Ishikawa (cell line): ENCODE measurements around the gene SLC1A2.

Experiments used
- EP300 ChIP-seq: IDR thresholded peaks from 2 replicates; pipeline ENCODE4 v1.6.1; 2012; ENCODE audit warnings: borderline replicate concordance
- FOXM1 ChIP-seq: IDR thresholded peaks from 2 replicates; pipeline ENCODE4 v1.6.1; 2012; ENCODE audit warnings: low read depth, borderline replicate concordance
- NFIC ChIP-seq: IDR thresholded peaks from 2 replicates; pipeline ENCODE4 v1.6.1; 2012
- RAD21 ChIP-seq: IDR thresholded peaks from 2 replicates; pipeline ENCODE4 v1.6.1; 2012; ENCODE audit warnings: low read depth
- TAF1 ChIP-seq: IDR thresholded peaks from 2 replicates; pipeline ENCODE4 v1.6.1; 2012; ENCODE audit warnings: low read depth, mild to moderate bottlenecking
- TCF12 ChIP-seq: IDR thresholded peaks from 2 replicates; pipeline ENCODE4 v1.6.1; 2012; ENCODE audit warnings: low read depth
- YY1 ChIP-seq: IDR thresholded peaks from 2 replicates; pipeline ENCODE4 v1.6.1; 2012; ENCODE audit warnings: low read depth
- ZBTB7A ChIP-seq: IDR thresholded peaks from 2 replicates; pipeline ENCODE4 v1.6.1; 2012; ENCODE audit warnings: low read depth
- TF ChIP-seq, protein P1 (sequence below): IDR thresholded peaks from 2 replicates; pipeline ENCODE4 v1.6.1; 2012
- TF ChIP-seq, protein P2 (sequence below): IDR thresholded peaks from 2 replicates; pipeline ENCODE4 v1.6.1; 2012; ENCODE audit warnings: low read depth, mild to moderate bottlenecking

GRCh38 chr11:35365395-35365794 lies 54.0 kb downstream of the SLC1A2 start:
- no peak for TF ChIP-seq ZBTB7A
- TF ChIP-seq TAF1, result no peak
- TF ChIP-seq, protein P1, sequence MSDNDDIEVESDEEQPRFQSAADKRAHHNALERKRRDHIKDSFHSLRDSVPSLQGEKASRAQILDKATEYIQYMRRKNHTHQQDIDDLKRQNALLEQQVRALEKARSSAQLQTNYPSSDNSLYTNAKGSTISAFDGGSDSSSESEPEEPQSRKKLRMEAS, result no peak
- TF ChIP-seq FOXM1, result no peak
- no peak for TF ChIP-seq NFIC
- no peak for TF ChIP-seq TCF12
- TF ChIP-seq, protein P2, sequence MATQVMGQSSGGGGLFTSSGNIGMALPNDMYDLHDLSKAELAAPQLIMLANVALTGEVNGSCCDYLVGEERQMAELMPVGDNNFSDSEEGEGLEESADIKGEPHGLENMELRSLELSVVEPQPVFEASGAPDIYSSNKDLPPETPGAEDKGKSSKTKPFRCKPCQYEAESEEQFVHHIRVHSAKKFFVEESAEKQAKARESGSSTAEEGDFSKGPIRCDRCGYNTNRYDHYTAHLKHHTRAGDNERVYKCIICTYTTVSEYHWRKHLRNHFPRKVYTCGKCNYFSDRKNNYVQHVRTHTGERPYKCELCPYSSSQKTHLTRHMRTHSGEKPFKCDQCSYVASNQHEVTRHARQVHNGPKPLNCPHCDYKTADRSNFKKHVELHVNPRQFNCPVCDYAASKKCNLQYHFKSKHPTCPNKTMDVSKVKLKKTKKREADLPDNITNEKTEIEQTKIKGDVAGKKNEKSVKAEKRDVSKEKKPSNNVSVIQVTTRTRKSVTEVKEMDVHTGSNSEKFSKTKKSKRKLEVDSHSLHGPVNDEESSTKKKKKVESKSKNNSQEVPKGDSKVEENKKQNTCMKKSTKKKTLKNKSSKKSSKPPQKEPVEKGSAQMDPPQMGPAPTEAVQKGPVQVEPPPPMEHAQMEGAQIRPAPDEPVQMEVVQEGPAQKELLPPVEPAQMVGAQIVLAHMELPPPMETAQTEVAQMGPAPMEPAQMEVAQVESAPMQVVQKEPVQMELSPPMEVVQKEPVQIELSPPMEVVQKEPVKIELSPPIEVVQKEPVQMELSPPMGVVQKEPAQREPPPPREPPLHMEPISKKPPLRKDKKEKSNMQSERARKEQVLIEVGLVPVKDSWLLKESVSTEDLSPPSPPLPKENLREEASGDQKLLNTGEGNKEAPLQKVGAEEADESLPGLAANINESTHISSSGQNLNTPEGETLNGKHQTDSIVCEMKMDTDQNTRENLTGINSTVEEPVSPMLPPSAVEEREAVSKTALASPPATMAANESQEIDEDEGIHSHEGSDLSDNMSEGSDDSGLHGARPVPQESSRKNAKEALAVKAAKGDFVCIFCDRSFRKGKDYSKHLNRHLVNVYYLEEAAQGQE, result no peak
- no peak for TF ChIP-seq EP300
- TF ChIP-seq YY1, result no peak
- TF ChIP-seq RAD21, result no peak
